ENCODE results near the gene SREBF2. TPM values are rescaled to one million over a fixed set of nuclear protein-coding genes. Genes with fewer than 3 reads are reported as not detected.

Gene SREBF2
- total and polyA plus RNA-seq, 2 experiments from 2014 or later: 238 to 273 TPM

GRCh38 chr22:41856469-41856868 is 23.6 kb downstream of the SREBF2 start:
- no peak overlapping the region for H3K4me3 ChIP-seq
- H3K36me3 ChIP-seq: no peaks in the 10 kb centered on the region
- H3K9me3 ChIP-seq (ENCODE audit: low read depth): no peaks in the 10 kb centered on the region
- peak overlapping the region; percentile 57 for H3K27ac ChIP-seq
- H3K4me1 ChIP-seq (ENCODE audit: low read depth): peaks cover 24% of the 10 kb centered on the region
- TF ChIP-seq, protein P1, sequence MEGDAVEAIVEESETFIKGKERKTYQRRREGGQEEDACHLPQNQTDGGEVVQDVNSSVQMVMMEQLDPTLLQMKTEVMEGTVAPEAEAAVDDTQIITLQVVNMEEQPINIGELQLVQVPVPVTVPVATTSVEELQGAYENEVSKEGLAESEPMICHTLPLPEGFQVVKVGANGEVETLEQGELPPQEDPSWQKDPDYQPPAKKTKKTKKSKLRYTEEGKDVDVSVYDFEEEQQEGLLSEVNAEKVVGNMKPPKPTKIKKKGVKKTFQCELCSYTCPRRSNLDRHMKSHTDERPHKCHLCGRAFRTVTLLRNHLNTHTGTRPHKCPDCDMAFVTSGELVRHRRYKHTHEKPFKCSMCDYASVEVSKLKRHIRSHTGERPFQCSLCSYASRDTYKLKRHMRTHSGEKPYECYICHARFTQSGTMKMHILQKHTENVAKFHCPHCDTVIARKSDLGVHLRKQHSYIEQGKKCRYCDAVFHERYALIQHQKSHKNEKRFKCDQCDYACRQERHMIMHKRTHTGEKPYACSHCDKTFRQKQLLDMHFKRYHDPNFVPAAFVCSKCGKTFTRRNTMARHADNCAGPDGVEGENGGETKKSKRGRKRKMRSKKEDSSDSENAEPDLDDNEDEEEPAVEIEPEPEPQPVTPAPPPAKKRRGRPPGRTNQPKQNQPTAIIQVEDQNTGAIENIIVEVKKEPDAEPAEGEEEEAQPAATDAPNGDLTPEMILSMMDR (IDR thresholded peaks at IDR 0.05; ENCODE audit: low read depth, low read length): no peak
- no peak for DNase-seq (ENCODE audit: low read depth in 1 of 2, low spot score in 1 of 2)
- H3K27me3 ChIP-seq: no peaks in the 10 kb centered on the region

DNA sequence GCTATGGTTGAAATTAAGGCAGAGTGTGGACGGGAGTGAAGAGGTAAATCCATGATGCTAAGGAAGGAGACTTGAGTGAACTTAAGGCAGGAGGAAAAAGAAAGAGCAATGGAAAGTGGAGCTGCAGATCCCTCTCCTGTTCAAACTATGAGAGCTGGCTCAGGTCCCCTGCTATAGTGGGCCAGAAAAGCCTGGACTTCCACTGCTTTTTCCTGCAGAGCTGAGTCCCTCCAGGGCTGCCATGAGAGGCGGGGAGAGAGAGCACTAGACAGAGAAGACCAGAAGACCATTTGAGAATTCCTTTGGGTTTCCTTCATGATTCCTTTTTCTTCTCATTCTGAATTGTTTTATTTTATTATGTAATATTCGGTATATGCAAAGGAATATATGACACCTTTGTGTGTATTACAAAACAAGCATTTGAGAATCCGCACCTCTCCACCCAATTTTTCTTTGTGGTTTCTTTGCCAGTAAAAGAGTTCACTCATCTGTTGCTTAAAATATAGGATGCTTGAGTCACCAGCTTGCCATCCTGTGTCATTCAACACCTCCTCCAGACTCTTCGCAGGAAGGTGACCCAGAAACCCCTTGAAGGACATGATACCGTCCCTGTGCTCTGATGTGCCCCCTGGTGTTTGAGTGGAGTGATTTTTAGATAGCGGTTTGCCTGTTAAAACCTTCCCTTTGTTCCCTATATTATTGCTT is 24.4 kb downstream of the SREBF2 start:
- Histone ChIP-seq H3K4me1 (ENCODE audit: low read depth) (peaks cover 33% of the 10 kb centered on the region), H3K27ac (peak overlapping the region; percentile 57), H3K9me3 (ENCODE audit: low read depth) (no peaks in the 10 kb centered on the region), H3K36me3 (no peaks in the 10 kb centered on the region), H3K4me3 (no peak overlapping the region), H3K27me3 (no peaks in the 10 kb centered on the region)
- TF ChIP-seq, protein P1 (IDR thresholded peaks at IDR 0.05; ENCODE audit: low read depth, low read length): peak; percentile 68
- peak; percentile 60 to 76 for DNase-seq (ENCODE audit: low read depth in 1 of 2, low spot score in 1 of 2)

GRCh38 chr22:41857860-41858199 is 24.9 kb downstream of the SREBF2 start:
- Histone ChIP-seq H3K9me3 (ENCODE audit: low read depth) (no peaks in the 10 kb centered on the region), H3K4me3 (no peak overlapping the region), H3K36me3 (no peaks in the 10 kb centered on the region), H3K27ac (peak overlapping the region; percentile 40), H3K4me1 (ENCODE audit: low read depth) (peaks cover 37% of the 10 kb centered on the region), H3K27me3 (no peaks in the 10 kb centered on the region)
- TF ChIP-seq, protein P1 (IDR thresholded peaks at IDR 0.05; ENCODE audit: low read depth, low read length): no peak
- DNase-seq (ENCODE audit: low read depth in 1 of 2, low spot score in 1 of 2): no peak

- peak overlapping the region; percentile 80 for H3K27ac ChIP-seq
- peaks cover 8% of the 10 kb centered on the region for H3K36me3 ChIP-seq
- no peak overlapping the region for H3K4me3 ChIP-seq
- DNase-seq (ENCODE audit: low read depth in 1 of 2, low spot score in 1 of 2): peak in 1 of 2 donors; percentile 32
- H3K4me1 ChIP-seq (ENCODE audit: low read depth): peaks cover 31% of the 10 kb centered on the region
- no peaks in the 10 kb centered on the region for H3K27me3 ChIP-seq
- TF ChIP-seq, protein P1 (IDR thresholded peaks at IDR 0.05; ENCODE audit: low read depth, low read length): no peak
- H3K9me3 ChIP-seq (ENCODE audit: low read depth): no peaks in the 10 kb centered on the region
Measured at GRCh38 chr22:41862160-41862529, 29.2 kb downstream of the SREBF2 start.

GRCh38 chr22:41862530-41863266 is 29.8 kb downstream of the SREBF2 start:
- Histone ChIP-seq H3K4me3 (no peak overlapping the region), H3K4me1 (ENCODE audit: low read depth) (peaks cover 27% of the 10 kb centered on the region), H3K36me3 (peaks cover 11% of the 10 kb centered on the region), H3K27me3 (no peaks in the 10 kb centered on the region), H3K9me3 (ENCODE audit: low read depth) (no peaks in the 10 kb centered on the region), H3K27ac (peak overlapping the region; percentile 80)
- TF ChIP-seq, protein P1 (IDR thresholded peaks at IDR 0.05; ENCODE audit: low read depth, low read length): no peak
- DNase-seq (ENCODE audit: low read depth in 1 of 2, low spot score in 1 of 2): peak in 1 of 2 donors; percentile 21

All from cardiac muscle cell (in vitro differentiated cells and primary cell).